WTC11 (cell line): ENCODE data around the gene RBM48. TPM values are rescaled to one million over a fixed set of nuclear protein-coding genes. Genes with fewer than 3 reads are reported as not detected.
A peak's percentile ranks its signal among the peaks of the same experiment; 100 is the strongest.

ENCODE experiments used
- ATAC-seq: fragments of 200-7000 bp; cut with Tn5 transposase; 2 replicates; pipeline ENCODE4 v1.10.0; 2021; ENCODE audit warnings: mild to moderate bottlenecking, moderate library complexity
- CTCF ChIA-PET: fragments of 300-600 bp; sonication (Branson Sonifier 250); formaldehyde crosslinking; loops from one replicate; lab custom pipeline; 2021; ENCODE audit warnings: antibody characterized with exemption; lab: Charles Lee
- POLR2A ChIA-PET: fragments of 350-600 bp; sonication (Branson Sonifier 250); formaldehyde crosslinking; loops from one replicate; lab custom pipeline; 2021; ENCODE audit warnings: antibody characterized with exemption; lab: Charles Lee
- DNase-seq: peaks from one replicate; pipeline ENCODE4 v3.0.0; 2021; ENCODE audit warnings: low spot score
- H3K27ac Mint-ChIP-seq: 2 replicates; pipeline ENCODE4 v1.8.0; 2021; ENCODE audit warnings: mixed read lengths
- H3K27me3 Mint-ChIP-seq: 2 replicates; pipeline ENCODE4 v1.8.0; 2021; ENCODE audit warnings: low read depth, mild to moderate bottlenecking, moderate library complexity, mixed read lengths
- H3K36me3 Mint-ChIP-seq: 2 replicates; pipeline ENCODE4 v1.8.0; 2021; ENCODE audit warnings: mixed read lengths
- H3K4me1 Mint-ChIP-seq: 2 replicates; pipeline ENCODE4 v1.8.0; 2022; ENCODE audit warnings: mixed read lengths
- H3K4me3 Mint-ChIP-seq: 2 replicates; pipeline ENCODE4 v1.8.0; 2021; ENCODE audit warnings: mild to moderate bottlenecking, moderate library complexity, mixed read lengths
- H3K9me3 Mint-ChIP-seq: 2 replicates; pipeline ENCODE4 v1.8.0; 2021; ENCODE audit warnings: mixed read lengths
- ARID4B ChIP-seq: sonication (generic); formaldehyde crosslinking; IDR thresholded peaks from 2 replicates; pipeline ENCODE4 v1.8.0; 2023; ENCODE audit warnings: missing genetic modification reagents, mild to moderate bottlenecking, borderline replicate concordance
- CTCF ChIP-seq: fragments of 200-600 bp; IDR thresholded peaks from 2 replicates; pipeline ENCODE4 v1.8.0; 2022; ENCODE audit warnings: antibody characterized with exemption
- E2F1 ChIP-seq: sonication (generic); formaldehyde crosslinking; IDR thresholded peaks from 2 replicates; pipeline ENCODE4 v1.8.0; 2022; ENCODE audit warnings: mild to moderate bottlenecking, missing genetic modification reagents
- E2F5 ChIP-seq: sonication (generic); formaldehyde crosslinking; IDR thresholded peaks from 2 replicates; pipeline ENCODE4 v1.8.1; 2022; ENCODE audit warnings: mild to moderate bottlenecking, moderate library complexity, missing genetic modification reagents
- ERG ChIP-seq: fragments of 250-450 bp; sonication (Bioruptor Pico); IDR thresholded peaks from 2 replicates; pipeline ENCODE4 v1.8.0; 2021; ENCODE audit warnings: mild to moderate bottlenecking
- ESRRA ChIP-seq: sonication (generic); formaldehyde crosslinking; IDR thresholded peaks from 2 replicates; pipeline ENCODE4 v1.8.1; 2022; ENCODE audit warnings: mild to moderate bottlenecking, missing genetic modification reagents, borderline replicate concordance
- FOXJ3 ChIP-seq: sonication (generic); formaldehyde crosslinking; IDR thresholded peaks from 2 replicates; pipeline ENCODE4 v1.9.0; 2021; ENCODE audit warnings: missing genetic modification reagents, mild to moderate bottlenecking, borderline replicate concordance
- GABPB1 ChIP-seq: sonication (generic); formaldehyde crosslinking; IDR thresholded peaks from 2 replicates; pipeline ENCODE4 v1.8.1; 2023; ENCODE audit warnings: mild to moderate bottlenecking, missing genetic modification reagents
- GRHL2 ChIP-seq: fragments of 250-450 bp; sonication (Bioruptor Pico); IDR thresholded peaks from 2 replicates; pipeline ENCODE4 v1.8.0; 2022; ENCODE audit warnings: mild to moderate bottlenecking, moderate library complexity; ENCODE audit not compliant: insufficient replicate concordance, severe bottlenecking
- JUN ChIP-seq: sonication (generic); formaldehyde crosslinking; IDR thresholded peaks from 2 replicates; pipeline ENCODE4 v1.8.0; 2023; ENCODE audit warnings: mild to moderate bottlenecking, missing genetic modification reagents
- MAX ChIP-seq: sonication (generic); formaldehyde crosslinking; IDR thresholded peaks from 2 replicates; pipeline ENCODE4 v1.8.0; 2022; ENCODE audit warnings: mild to moderate bottlenecking, missing genetic modification reagents
- NFYB ChIP-seq: sonication (generic); formaldehyde crosslinking; conservative IDR thresholded peaks from 2 replicates; pipeline ENCODE4 v1.8.0; 2022; ENCODE audit warnings: low read depth, missing genetic modification reagents
- NR3C1 ChIP-seq: sonication (generic); formaldehyde crosslinking; conservative IDR thresholded peaks from 2 replicates; pipeline ENCODE4 v1.8.1; 2023; ENCODE audit warnings: low read depth, mild to moderate bottlenecking, missing genetic modification reagents
- SP1 ChIP-seq: sonication (generic); formaldehyde crosslinking; conservative IDR thresholded peaks from 2 replicates; pipeline ENCODE4 v1.8.1; 2022; ENCODE audit warnings: missing genetic modification reagents
- TEAD1 ChIP-seq: sonication (generic); formaldehyde crosslinking; IDR thresholded peaks from 2 replicates; pipeline ENCODE4 v1.8.0; 2022; ENCODE audit warnings: mild to moderate bottlenecking, missing genetic modification reagents
- USF2 ChIP-seq: sonication (generic); formaldehyde crosslinking; IDR thresholded peaks from 2 replicates; pipeline ENCODE4 v1.8.1; 2023; ENCODE audit warnings: mild to moderate bottlenecking, missing genetic modification reagents, moderate library complexity
- ZNF396 ChIP-seq: fragments of 250-450 bp; sonication (Bioruptor Pico); IDR thresholded peaks from 2 replicates; pipeline ENCODE4 v1.8.0; 2021; ENCODE audit warnings: mild to moderate bottlenecking, moderate library complexity, borderline replicate concordance
- ZNF671 ChIP-seq: fragments of 250-450 bp; sonication (Bioruptor Pico); IDR thresholded peaks from 2 replicates; pipeline ENCODE4 v1.8.0; 2021; ENCODE audit warnings: mild to moderate bottlenecking
- total RNA-seq: library from RNA; stranded (reverse); gene quantifications from 3 replicates; pipeline ENCODE4 v1.2.3, GENCODE V29; 2021

The RBM48 gene
- total RNA-seq, 1 experiment from 2014 or later, result 8.0 TPM

GRCh38 chr7:92496876-92497275 is 31.7 kb upstream of the RBM48 start:
- Mint-ChIP-seq H3K27ac (peak overlapping the region; percentile 0; the same call in 1 of the 2 replicates), H3K36me3 (peaks cover 38% of the 10 kb centered on the region), H3K27me3 (no peaks in the 10 kb centered on the region), H3K4me3 (no peak overlapping the region), H3K9me3 (no peaks in the 10 kb centered on the region), H3K4me1 (no peaks in the 10 kb centered on the region)
- ATAC-seq (no peak), DNase-seq (no peak)
- TF ChIP-seq TEAD1 (CRISPR knock-in tag), result no peak
- TF ChIP-seq SP1 (CRISPR knock-in tag), result no peak
- TF ChIP-seq ERG, result no peak
- no peak for TF ChIP-seq CTCF
- no peak for TF ChIP-seq JUN
- TF ChIP-seq USF2 (CRISPR knock-in tag), result no peak
- no peak for TF ChIP-seq NFYB
- ChIA-PET POLR2A (no interaction called here), CTCF (no interaction called here)

- no peak overlapping the region for H3K27ac Mint-ChIP-seq
- CTCF ChIA-PET, result interaction anchor here (0.7 kb wide), 1 partner anchor 37 kb away, joined by 3 read pairs; no protein-coding TSS in a partner anchor
- no peak overlapping the region for H3K4me3 Mint-ChIP-seq
- POLR2A ChIA-PET, result no interaction called here
- H3K9me3 Mint-ChIP-seq, result no peaks in the 10 kb centered on the region
- peaks cover 31% of the 10 kb centered on the region for H3K36me3 Mint-ChIP-seq
- no peak for ATAC-seq
- no peak for TF ChIP-seq GRHL2 (CRISPR knock-in tag)
- no peak for TF ChIP-seq NR3C1 (CRISPR knock-in tag)
- no peak for TF ChIP-seq ZNF671
- TF ChIP-seq ESRRA (CRISPR knock-in tag), result no peak
- TF ChIP-seq, all 79 proteins: peak for 0
- no peaks in the 10 kb centered on the region for H3K27me3 Mint-ChIP-seq
- DNase-seq, result no peak
- no peaks in the 10 kb centered on the region for H3K4me1 Mint-ChIP-seq
Measured at GRCh38 chr7:92498557-92498956, 30.0 kb upstream of the RBM48 start.

GRCh38 chr7:92503767-92504166 is 24.8 kb upstream of the RBM48 start:
- no peak overlapping the region for H3K27ac Mint-ChIP-seq
- no peaks in the 10 kb centered on the region for H3K9me3 Mint-ChIP-seq
- H3K4me1 Mint-ChIP-seq, result no peaks in the 10 kb centered on the region

GRCh38 chr7:92504563-92504962 is 24.0 kb upstream of the RBM48 start:
- DNase-seq (no peak), ATAC-seq (no peak)
- Mint-ChIP-seq H3K27ac (no peak overlapping the region), H3K4me1 (no peaks in the 10 kb centered on the region), H3K27me3 (no peaks in the 10 kb centered on the region), H3K9me3 (no peaks in the 10 kb centered on the region), H3K4me3 (no peak overlapping the region), H3K36me3 (peaks cover 29% of the 10 kb centered on the region)
- ChIA-PET POLR2A (no interaction called here), CTCF (no interaction called here)
- TF ChIP-seq GABPB1 (no peak), FOXJ3 (CRISPR knock-in tag) (no peak), E2F5 (CRISPR knock-in tag) (no peak), ARID4B (CRISPR knock-in tag) (no peak), E2F1 (CRISPR knock-in tag) (no peak)

More at GRCh38 chr7:92503767-92504166, 24.8 kb upstream of the RBM48 start:
- TF ChIP-seq ZNF396 (CRISPR knock-in tag), result no peak
- TF ChIP-seq MAX (CRISPR knock-in tag), result no peak
- ChIA-PET CTCF (interaction anchor here (0.8 kb wide), 1 partner anchor 42 kb away, joined by 4 read pairs; no protein-coding TSS in a partner anchor), POLR2A (no interaction called here)
- ATAC-seq, result no peak
- peaks cover 29% of the 10 kb centered on the region for H3K36me3 Mint-ChIP-seq
- H3K4me3 Mint-ChIP-seq, result no peak overlapping the region
- H3K27me3 Mint-ChIP-seq, result no peaks in the 10 kb centered on the region
- no peak for DNase-seq
